PC-9 (cell line): ENCODE measurements around the gene UST.

Experiments
- EZH2 ChIP-seq: fragments of 200-600 bp; sonication (generic); IDR thresholded peaks from 2 replicates; pipeline ENCODE4 v1.8.0; 2017; ENCODE audit warnings: antibody characterized with exemption, low read depth
- TF ChIP-seq, protein P1 (sequence below): fragments of 200-600 bp; sonication (generic); conservative IDR thresholded peaks from 2 replicates; pipeline ENCODE4 v1.6.1; 2017; ENCODE audit warnings: mixed run types, antibody characterized with exemption, mild to moderate bottlenecking, moderate library complexity

DNA sequence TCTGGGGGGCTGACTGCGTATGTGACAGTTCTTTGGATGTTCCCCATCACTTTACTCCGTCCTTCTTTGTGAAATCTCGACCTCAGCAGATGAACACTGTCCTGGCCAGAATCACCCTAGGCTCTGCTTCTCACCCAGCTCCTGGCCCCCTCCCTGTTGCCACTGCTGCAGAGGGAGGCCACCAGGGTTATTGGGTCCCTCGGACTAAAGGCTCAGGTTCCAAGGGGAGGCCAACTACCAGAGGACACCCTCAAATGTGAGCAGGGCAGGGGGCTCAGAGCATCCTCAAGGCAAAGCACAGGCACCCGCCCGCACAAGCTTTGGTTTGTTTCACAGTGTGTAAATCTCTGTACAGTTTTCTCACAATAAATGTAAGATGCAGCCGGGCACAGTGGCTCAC is 269.9 kb downstream of the UST start:
- TF ChIP-seq, protein P1, sequence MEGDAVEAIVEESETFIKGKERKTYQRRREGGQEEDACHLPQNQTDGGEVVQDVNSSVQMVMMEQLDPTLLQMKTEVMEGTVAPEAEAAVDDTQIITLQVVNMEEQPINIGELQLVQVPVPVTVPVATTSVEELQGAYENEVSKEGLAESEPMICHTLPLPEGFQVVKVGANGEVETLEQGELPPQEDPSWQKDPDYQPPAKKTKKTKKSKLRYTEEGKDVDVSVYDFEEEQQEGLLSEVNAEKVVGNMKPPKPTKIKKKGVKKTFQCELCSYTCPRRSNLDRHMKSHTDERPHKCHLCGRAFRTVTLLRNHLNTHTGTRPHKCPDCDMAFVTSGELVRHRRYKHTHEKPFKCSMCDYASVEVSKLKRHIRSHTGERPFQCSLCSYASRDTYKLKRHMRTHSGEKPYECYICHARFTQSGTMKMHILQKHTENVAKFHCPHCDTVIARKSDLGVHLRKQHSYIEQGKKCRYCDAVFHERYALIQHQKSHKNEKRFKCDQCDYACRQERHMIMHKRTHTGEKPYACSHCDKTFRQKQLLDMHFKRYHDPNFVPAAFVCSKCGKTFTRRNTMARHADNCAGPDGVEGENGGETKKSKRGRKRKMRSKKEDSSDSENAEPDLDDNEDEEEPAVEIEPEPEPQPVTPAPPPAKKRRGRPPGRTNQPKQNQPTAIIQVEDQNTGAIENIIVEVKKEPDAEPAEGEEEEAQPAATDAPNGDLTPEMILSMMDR = no peak
- no peak for TF ChIP-seq EZH2
